HG02981 (cell line): ENCODE data around the gene TNFRSF6B.

ENCODE experiments used
- ATAC-seq: cut with Tn5 transposase; IDR thresholded peaks from one replicate; pipeline ENCODE4 v1.9.1; 2021; ENCODE audit warnings: mild to moderate bottlenecking, moderate library complexity; ENCODE audit not compliant: unreplicated experiment

Gene TNFRSF6B

GRCh38 chr20:63745961-63746731, 49.7 kb downstream of the TNFRSF6B start:
- no peak for ATAC-seq

GRCh38 chr20:63746751-63747315, 50.4 kb downstream of the TNFRSF6B start:
- no peak for ATAC-seq

- no peak for ATAC-seq
These were observed 51.2 kb downstream of the TNFRSF6B start for GRCh38 chr20:63747622-63748069.
